HPDE6-E6E7 (cell line): Measurements from ENCODE around the gene TF.

Source experiments
- DNase-seq: peaks from one replicate; pipeline ENCODE4 v3.0.0; 2011; ENCODE audit warnings: missing footprints; ENCODE audit errors: extremely low spot score

The TF gene

DNA sequence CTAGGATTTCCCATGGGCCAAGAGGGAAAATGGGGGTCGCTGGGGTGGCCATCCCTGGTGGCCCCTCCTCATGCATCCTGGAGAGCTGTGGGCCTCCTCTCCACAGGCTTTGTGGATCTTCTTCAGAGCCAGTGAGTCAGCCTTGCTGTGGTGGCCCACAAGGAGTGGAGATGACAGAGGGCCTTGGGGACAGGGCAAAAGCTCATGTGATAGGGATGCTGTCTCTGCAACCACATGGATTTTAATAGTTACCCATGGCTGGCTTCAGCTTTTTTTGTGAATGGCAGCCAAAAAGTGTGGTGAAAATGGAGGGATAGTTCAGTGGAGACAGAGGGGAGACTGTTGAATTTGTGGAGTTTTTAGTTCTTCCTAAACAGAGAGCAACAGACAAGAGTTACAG is 1.2 kb downstream of the TF start:
- no peak for DNase-seq

DNA sequence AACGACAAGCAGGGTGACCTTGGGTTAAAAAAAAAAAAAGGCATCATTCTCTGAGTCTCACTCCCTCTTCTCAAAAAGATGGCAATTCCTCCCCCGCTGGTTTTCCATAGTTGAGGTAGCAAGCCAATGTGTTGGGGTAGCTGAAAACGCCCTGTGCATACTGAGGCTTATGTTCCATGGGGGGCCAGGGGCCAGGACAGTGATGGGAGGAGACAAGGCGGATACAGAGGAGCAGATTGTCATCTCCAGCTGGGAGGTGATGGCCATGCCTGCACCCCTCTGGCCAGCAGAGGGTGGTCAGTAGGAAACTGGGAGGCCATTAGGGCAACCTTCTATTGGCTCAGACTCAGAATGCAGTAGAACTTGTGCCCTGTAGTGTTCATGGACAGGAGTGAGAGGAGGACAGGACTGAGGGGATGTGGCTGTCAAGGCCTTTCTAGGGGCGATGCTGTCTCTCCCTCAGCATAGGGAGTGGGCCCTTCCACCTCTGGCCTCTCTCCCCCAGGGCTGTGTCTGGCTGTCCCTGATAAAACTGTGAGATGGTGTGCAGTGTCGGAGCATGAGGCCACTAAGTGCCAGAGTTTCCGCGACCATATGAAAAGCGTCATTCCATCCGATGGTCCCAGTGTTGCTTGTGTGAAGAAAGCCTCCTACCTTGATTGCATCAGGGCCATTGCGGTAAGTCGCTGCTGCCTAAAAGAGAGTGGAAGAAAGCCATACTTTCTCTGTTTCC is 1.9 kb downstream of the TF start:
- DNase-seq = no peak

DNA sequence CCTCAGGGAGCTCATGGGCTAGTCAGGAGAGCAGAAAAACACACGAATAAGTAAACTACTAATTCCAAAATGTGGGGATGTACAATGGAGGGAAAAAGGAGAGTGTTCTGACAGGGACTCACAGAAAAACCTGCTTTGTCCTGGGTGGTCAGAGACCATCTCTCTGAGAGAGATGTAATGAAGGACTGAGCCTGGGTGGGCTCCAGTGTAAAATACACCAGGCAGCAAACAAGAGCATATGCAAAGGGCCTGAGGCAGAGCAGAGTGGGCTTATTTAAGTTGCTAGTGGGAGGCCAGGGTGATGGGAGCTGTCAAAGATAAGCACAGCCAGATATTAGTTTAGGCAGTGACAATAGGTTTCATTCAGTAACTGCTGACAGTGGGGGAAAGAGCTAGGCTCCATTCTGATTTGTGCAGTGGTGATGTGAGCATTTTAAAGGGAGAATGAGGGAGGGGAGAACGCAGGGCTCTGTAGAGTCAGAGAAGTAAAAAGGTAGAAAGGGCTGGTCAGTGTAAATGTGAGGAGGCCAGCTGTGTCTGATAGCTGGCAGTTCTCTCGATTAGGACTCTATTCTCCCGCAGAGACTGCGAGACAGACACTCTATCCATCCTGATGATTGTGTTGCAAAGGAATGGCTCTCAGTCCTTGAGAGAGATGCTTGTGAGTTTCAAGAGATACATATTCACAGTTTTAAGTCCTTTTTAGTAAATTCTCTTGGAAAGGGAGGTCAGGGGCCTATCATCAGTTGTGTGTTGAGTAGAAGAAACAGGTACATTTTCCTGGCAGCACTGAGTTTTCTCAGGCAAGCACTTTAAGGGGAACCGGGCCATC is 3.5 kb downstream of the TF start:
- no peak for DNase-seq

DNA sequence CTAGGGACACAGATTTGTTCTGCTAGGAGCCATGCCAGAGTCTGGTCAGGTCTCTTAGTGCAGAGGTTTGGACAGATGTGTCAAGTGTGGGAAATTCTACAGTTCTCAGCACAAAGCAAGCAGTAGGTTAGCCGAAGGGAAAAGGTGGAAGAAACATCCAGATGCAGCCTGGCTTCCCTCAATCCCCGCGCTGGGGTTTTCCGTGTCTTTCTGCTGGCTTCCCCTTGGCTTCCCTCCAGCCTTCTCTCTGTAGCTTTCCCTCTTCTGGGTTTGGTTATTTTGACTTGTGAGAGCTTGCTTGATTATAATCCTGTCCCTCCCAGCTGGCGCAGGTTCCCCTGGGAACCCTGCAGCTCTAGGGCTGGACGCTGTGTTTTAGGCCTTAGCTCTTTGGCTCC is 4.1 kb downstream of the TF start:
- no peak for DNase-seq

GRCh38 chr3:133753107-133753778 is 7.0 kb downstream of the TF start:
- no peak for DNase-seq

GRCh38 chr3:133753779-133754164 is 7.6 kb downstream of the TF start:
- no peak for DNase-seq

GRCh38 chr3:133754455-133754854 is 8.3 kb downstream of the TF start:
- no peak for DNase-seq

GRCh38 chr3:133754973-133755828 is 9.0 kb downstream of the TF start:
- DNase-seq = no peak

DNA sequence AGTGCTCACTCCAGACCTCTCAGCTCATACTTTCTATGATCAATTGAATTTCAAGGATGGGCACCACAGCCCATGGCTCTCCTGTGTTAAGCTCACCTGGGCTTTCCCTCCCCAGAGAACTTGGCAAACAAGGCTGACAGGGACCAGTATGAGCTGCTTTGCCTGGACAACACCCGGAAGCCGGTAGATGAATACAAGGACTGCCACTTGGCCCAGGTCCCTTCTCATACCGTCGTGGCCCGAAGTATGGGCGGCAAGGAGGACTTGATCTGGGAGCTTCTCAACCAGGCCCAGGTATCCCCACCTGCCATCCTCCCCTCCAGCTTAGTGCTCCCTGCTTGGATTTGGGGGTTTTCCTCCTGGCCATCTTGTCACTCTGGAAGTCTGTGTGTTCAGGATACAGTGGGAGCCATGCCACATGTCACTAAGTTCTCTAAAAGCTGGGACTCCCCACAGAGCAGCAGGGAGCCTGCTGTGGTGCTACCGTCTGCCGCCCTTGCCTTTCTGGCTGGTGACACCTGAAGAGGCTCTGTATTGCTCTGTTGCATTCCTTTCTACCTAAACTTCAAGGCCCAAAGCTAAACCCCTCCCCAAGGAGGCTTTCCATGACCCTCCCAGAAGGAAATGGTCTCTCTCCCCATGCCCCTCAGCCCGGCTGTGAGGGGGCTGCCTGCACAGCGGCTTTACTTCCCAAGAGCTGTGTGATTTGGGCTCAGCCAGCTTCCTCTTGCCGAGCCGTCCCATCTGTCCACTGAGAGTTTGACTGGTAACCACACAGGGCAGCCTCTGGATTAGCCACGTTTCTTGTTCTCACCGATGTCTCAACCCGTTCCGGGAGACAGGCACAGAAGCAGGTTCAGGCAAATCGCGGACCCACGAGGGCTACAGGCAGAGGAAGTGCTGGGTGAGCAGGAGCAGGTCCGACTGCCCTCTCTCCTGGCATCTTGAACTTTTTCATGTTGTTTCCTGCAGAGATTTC is 10.8 kb downstream of the TF start:
- DNase-seq = no peak

DNA sequence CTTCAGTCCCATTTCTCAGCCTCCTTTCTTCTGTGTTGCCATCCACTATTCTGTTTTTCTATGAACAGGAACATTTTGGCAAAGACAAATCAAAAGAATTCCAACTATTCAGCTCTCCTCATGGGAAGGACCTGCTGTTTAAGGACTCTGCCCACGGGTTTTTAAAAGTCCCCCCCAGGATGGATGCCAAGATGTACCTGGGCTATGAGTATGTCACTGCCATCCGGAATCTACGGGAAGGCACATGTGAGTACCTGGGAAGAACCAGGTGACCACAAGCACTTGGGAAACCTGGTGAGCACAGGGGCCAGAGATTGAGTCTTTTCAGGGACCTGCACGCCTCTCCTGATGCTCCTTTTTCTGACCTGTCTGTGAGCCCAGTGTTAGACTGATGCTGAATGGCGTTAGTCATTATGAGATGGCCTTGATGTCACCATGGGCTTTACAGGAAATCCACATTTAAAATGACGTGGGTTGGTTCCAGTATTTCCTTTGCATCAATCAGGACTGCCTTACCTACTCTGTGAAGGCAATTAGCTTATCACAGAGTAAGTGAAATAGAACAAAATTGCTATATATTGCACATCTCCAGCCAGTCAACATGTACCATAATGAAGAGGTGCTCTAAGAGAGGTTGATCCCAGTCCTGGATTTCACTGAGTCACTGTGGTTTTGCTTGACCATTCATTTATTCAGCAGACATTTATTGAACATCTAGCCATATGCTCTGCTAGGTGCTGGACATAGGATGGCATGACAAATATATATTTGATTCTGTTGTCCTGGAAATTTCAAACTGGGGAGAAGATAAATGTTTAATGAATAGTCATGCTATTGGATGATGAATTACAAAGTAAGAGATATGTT is 11.7 kb downstream of the TF start:
- no peak for DNase-seq

GRCh38 chr3:133758568-133758928 is 12.4 kb downstream of the TF start:
- DNase-seq = no peak

DNA sequence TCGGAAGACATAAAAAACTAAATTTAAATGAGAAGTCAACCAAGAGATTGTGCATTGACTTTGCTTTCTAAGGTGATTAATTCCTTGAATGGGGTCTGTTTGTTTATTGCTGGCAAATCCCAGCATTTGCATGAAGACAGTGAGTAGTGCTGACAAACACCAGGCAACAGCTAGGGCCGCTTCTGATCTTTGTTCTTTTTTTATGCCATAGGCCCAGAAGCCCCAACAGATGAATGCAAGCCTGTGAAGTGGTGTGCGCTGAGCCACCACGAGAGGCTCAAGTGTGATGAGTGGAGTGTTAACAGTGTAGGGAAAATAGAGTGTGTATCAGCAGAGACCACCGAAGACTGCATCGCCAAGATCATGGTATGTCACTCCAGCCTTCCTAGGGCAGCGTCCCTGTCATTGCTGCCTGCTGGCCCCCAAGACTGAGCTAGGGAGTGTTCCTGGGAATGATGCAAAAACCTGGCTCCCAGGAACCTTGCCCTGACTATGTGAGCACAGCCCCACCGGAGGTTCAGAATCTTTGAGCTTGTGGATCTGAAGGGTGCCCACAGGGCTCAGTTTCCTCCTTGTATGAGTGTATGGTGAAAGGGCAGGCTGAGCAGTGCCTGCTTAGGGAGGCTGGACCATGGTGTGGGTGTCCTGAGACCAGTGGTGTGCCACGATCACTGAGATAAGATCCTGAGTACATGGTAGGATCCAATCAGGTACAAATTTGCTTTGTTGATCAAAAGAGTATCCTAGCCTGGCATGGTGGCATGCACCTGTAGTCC is 13.0 kb downstream of the TF start:
- DNase-seq = no peak

GRCh38 chr3:133759740-133760305 is 13.6 kb downstream of the TF start:
- no peak for DNase-seq

DNA sequence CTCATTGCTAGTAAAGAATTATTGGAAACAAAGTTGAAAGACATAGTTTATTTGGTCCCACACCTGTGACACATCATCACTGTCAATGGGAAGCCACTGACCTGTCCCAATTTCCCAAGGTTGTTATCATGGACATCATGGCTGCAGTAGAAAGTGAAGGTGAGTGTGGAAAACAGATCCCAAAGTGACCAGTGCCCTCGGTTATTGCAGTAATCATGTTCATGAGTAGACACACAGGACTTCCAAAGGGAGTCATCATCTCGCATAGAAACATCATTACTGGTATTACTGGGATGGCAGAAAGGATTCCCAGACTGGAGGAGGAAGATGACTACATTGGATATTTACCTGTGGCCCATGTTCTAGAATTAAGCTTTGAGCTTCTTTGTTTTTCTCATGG is 14.7 kb downstream of the TF start:
- no peak for DNase-seq

DNA sequence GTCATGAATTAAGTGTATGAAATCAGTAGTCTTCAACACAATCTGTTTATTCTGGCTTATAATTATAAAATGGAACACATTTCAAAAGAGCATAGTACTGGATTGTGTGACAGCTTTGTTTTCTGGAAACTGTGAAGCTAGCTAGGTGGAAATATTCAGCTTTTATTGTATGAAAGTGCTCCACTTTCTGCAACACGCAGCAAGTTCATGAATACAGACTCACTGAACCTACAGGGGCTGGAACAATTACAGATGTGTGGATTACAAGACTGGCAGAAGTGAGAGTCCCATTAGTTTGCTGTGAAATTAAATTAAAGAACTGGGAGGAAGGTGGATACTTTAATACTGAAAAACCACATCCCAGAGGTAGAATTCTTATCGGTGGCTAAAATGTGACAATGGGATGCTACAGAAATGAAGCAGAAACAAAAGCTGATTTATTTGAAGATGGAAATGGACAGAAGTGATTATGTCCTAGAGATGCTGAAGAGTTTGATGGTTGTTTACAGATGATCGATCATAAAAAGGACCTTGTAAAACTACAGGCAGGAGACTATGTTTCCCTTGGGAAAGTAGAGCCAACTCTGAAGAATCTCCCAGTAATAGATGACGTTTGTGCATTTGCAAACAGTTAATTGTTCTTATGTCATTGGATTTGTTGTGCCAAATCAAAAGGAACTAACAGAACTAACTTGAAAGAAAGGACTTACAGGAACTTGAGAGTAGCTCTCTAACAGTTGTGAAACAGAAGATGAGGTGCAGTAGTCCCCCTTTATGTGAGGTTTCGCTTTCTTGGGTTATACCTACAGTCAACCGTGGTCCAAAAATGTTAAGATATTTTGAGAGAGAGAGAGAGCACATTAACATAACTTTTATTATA is 15.7 kb downstream of the TF start:
- DNase-seq = no peak

DNA sequence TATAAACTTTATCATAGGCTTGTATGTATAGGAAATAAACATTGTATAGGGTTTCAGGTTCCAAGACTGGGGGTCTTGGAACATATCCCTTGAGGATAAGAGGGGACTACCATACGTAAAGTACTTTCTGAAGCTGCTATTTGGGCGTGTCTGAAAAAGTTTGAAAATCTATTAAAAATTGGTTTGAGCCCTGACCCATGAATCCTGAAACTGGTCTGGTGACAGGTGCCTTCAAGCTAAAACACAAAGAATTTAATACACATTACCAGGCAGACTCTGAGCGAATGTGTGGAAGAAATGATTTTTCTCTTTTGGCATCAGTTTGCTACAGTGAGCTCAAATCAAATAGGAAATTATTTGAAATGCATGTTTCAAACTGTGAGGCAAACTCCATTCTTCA is 16.3 kb downstream of the TF start:
- no peak for DNase-seq
